Right atrium auricular region (tissue), 2 donors: ENCODE measurements around the gene GAK. TPM values are rescaled to one million over a fixed set of nuclear protein-coding genes. Genes with fewer than 3 reads are reported as not detected.

Source experiments
- DNase-seq: peaks from one replicate; pipeline ENCODE4 v3.0.0-alpha.2; 2019; ENCODE audit warnings: low spot score
- H3K27ac ChIP-seq, 2 donors: fragments of 200-600 bp; sonication (generic); 1 replicate in 1 of 2; 2 replicates in 1 of 2; pipeline ENCODE4 v1.5.1; 2016 to 2019
- H3K27me3 ChIP-seq, 2 donors: fragments of 200-600 bp; sonication (generic); one replicate each; pipeline versions ENCODE4 v1.5.1 to v1.6.0; 2017 to 2019
- H3K36me3 ChIP-seq: fragments of 200-600 bp; sonication (generic); one replicate; pipeline ENCODE4 v1.5.1; 2016
- H3K4me1 ChIP-seq, 2 donors: fragments of 200-600 bp; sonication (generic); one replicate each; pipeline versions ENCODE4 v1.5.1 to v1.6.0; 2017 to 2019
- H3K4me3 ChIP-seq, 2 donors: fragments of 200-600 bp; sonication (generic); 1 replicate in 1 of 2; 2 replicates in 1 of 2; pipeline ENCODE4 v1.5.1; 2017 to 2019; ENCODE audit warnings: mild to moderate bottlenecking in 1 of 2, moderate library complexity in 1 of 2
- H3K9me3 ChIP-seq, 2 donors: fragments of 200-600 bp; sonication (generic); one replicate each; pipeline ENCODE4 v1.5.1; 2019
- CTCF ChIP-seq, 2 donors: fragments of 200-600 bp; sonication (generic); IDR thresholded peaks; one replicate each; pipeline ENCODE4 v1.5.1; 2019; ENCODE audit warnings: antibody characterized with exemption in 2 of 2
- total RNA-seq, 2 donors: library from RNA; depleted of rRNA; stranded (reverse); fragments of >200 nt; gene quantifications; one replicate each; pipeline ENCODE4 v1.1.0, GENCODE V29; 2016

The GAK gene
- total RNA-seq, 2 donors from 2014 or later, result 27.8 to 52.2 TPM

GRCh38 chr4:858831-859451 lies 73.2 kb downstream of the GAK start:
- no peak for DNase-seq
- peaks cover 55% of the 10 kb centered on the region for H3K36me3 ChIP-seq

DNA sequence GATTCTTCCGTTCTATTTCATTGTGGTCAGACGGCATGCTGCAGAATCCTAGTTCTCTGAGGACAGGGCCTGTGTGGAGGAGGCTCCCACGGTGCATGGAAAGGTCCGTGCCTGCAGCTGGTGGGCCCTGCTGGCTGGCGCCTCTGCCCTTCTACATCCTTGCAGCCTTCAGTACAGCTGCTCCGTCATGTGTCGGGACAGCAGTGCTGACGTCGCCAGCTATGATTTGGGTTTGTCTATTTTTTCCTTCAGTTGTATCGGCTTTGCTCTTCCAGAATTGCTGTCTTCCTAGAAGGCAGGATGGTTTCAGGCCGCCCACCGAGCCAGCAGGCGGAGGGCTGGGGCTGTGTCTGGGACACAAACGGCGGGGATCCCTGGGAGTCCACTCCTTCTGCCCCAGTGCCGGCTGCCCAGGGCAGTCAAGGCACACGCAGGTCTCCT lies 74.1 kb downstream of the GAK start:
- no peaks in the 10 kb centered on the region for H3K9me3 ChIP-seq
- TF ChIP-seq CTCF (IDR thresholded peaks at IDR 0.05), result no peak
- H3K4me1 ChIP-seq, result no peaks in the 10 kb centered on the region
- H3K4me3 ChIP-seq, result no peak overlapping the region
- DNase-seq, result no peak
- peaks cover 47% of the 10 kb centered on the region for H3K36me3 ChIP-seq
- no peaks in the 10 kb centered on the region for H3K27me3 ChIP-seq
- no peak overlapping the region for H3K27ac ChIP-seq

More at GRCh38 chr4:858831-859451, 73.2 kb downstream of the GAK start:
- no peaks in the 10 kb centered on the region for H3K4me1 ChIP-seq
- no peak for TF ChIP-seq CTCF (IDR thresholded peaks at IDR 0.05)
- no peaks in the 10 kb centered on the region for H3K9me3 ChIP-seq
- H3K4me3 ChIP-seq, result no peak overlapping the region
- H3K27me3 ChIP-seq, result no peaks in the 10 kb centered on the region
- no peak overlapping the region for H3K27ac ChIP-seq

DNA sequence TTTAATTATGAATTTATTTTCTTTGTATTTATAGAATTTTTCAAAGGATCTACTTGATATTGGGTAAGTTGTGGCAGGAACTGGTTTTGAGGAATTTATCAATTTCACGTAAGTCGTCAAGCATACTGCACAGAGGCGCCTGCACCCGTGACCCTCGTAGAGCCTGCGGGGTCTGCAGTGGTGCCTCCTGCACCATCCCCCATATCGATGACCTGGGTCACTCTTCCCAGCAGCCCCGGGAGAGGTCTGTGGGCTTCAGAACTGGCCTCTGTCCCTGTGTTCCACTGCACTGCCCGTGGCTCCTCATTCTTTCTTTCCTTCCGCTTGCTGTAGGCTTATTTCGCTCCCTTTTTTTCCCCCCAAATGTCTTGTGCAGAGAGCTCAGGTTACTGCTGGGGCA lies 74.7 kb downstream of the GAK start:
- no peaks in the 10 kb centered on the region for H3K27me3 ChIP-seq
- DNase-seq, result no peak
- no peaks in the 10 kb centered on the region for H3K9me3 ChIP-seq
- TF ChIP-seq CTCF (IDR thresholded peaks at IDR 0.05), result no peak
- H3K36me3 ChIP-seq, result peaks cover 41% of the 10 kb centered on the region
- no peak overlapping the region for H3K4me3 ChIP-seq
- H3K27ac ChIP-seq, result no peak overlapping the region
- no peaks in the 10 kb centered on the region for H3K4me1 ChIP-seq

DNA sequence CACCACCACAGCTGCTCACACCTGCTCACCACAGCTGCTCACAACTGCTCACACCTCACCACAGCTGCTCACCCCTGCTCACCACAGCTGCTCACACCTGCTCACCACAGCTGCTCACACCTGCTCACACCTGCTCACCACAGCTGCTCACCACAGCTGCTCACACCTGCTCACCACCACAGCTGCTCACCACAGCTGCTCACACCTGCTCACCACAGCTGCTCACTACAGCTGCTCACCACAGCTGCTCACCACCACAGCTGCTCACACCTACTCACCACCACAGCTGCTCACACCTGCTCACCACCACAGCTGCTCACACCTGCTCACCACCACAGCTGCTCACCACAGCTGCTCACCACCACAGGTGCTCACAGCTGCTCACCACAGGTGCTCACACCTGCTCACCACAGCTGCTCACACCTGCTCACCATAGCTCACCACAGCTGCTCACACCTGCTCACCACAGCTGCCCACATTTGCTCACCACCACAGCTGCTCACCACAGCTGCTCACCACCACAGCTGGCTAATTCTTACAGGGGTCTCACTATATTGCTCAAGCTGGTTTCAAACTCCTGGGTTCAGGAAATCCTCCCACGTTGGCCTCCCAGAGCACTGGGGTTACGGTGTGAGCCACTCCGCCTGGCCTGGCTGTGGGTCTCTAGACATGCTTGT lies 75.8 kb downstream of the GAK start:
- H3K27me3 ChIP-seq, result no peaks in the 10 kb centered on the region
- no peaks in the 10 kb centered on the region for H3K4me1 ChIP-seq
- H3K27ac ChIP-seq, result no peak overlapping the region
- H3K4me3 ChIP-seq, result no peak overlapping the region
- peaks cover 41% of the 10 kb centered on the region for H3K36me3 ChIP-seq
- DNase-seq, result no peak
- H3K9me3 ChIP-seq, result no peaks in the 10 kb centered on the region
- TF ChIP-seq CTCF (IDR thresholded peaks at IDR 0.05), result no peak

- Histone ChIP-seq H3K27ac (no peak overlapping the region), H3K9me3 (no peaks in the 10 kb centered on the region), H3K4me1 (no peaks in the 10 kb centered on the region), H3K36me3 (peaks cover 39% of the 10 kb centered on the region), H3K27me3 (no peaks in the 10 kb centered on the region), H3K4me3 (no peak overlapping the region)
- DNase-seq, result no peak
- no peak for TF ChIP-seq CTCF (IDR thresholded peaks at IDR 0.05)
Measured at GRCh38 chr4:855880-856224, 76.3 kb downstream of the GAK start.
